Ramos (cell line): ENCODE measurements around the gene DTX1.
"Not testable (repeated sequence)": the region's sequence is repeated elsewhere in the genome, so short reads cannot be mapped to it uniquely, and the experiment has no call there.

Experiments
- in situ Hi-C: fragments of 300-500 bp; cut with MboI; formaldehyde crosslinking; loops from one replicate; pipeline ENCODE4 v1.14.3; 2022; ENCODE audit warnings: low sequenced_read_pairs; ENCODE audit not compliant: unreplicated experiment

DTX1 gene

GRCh38 chr12:113109872-113110599, 53.5 kb downstream of the DTX1 start:
- in situ Hi-C loops, result no loop called here

DNA sequence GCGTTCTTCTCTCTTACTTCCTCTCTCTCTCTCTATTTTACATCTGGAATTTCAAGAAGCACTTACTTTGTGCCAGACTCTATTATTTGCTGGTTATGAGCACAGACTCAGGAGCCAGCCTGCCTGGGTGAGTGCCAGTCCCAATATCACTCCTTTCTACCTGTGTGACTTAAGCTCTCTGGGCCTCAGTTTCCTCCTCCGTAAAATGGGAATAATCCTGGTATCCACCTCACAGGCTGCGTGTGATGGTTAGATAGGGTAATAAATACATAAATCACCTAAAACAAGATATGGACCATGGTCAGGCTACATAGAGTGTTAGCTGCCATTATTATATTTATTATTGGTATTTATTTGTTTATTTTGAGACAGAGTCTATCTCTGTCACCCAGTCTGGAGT, 54.7 kb downstream of the DTX1 start:
- in situ Hi-C loops, result no loop called here

DNA sequence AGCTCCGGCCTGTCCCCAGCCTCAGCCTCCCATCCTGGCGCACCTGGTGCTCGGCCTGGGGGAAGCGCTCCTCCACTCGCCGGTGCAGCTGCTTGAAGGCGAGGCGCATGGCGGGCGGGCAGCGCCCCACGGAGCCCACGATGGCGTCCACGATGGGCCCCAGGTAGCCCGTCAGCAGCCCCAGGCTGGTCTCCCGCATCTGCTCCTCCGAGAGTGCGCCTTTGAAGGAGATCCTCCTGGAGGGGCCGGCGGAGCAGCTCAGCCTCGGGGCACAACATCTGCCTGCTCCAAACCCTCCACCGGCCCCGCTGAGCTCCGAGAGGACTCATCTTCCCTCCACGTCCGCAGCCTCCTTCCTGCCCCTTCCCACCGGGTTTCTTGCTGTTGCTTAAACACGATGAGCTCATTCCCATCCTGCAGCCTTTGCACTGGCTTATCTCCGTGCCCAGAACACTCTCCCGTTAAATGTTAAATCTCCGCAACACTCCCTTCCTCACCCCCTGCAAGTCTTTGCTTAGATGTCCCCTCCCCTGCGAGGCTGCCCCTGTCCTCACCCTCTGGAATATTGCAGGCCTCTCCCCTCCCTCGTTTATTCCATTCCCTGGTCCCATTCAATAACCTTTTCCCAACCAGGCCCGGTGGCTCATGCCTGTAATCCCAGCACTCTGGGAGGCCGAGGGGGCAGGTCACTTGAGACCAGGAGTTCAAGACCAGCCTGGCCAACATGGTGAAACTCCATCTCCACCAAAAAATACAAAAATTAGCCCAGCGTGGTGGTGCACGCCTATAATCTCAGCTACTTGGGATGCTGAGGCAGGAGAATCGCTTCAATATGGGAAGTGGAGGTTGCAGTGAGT, 55.7 kb downstream of the DTX1 start:
- in situ Hi-C loops, result no loop called here

DNA sequence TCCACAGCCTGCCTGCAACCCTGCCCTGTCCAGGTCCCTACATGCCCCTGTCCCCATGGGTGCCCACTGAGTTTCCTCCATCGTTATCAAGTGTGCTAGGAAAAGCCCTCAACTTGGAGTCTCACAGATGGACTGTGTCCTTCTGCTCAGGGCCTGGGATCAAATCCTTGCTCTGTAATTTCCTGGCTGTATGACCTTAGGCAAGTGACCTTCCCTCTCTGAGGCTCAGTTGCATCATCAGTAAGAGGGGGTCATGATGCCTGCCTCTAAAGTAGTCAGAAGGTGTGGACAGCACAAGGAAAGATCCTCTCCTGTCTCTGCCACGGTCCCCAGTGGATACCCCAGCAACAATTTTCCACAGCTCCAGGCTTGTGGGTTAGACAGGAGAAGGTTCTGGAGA, 56.9 kb downstream of the DTX1 start:
- in situ Hi-C loops, result no loop called here

DNA sequence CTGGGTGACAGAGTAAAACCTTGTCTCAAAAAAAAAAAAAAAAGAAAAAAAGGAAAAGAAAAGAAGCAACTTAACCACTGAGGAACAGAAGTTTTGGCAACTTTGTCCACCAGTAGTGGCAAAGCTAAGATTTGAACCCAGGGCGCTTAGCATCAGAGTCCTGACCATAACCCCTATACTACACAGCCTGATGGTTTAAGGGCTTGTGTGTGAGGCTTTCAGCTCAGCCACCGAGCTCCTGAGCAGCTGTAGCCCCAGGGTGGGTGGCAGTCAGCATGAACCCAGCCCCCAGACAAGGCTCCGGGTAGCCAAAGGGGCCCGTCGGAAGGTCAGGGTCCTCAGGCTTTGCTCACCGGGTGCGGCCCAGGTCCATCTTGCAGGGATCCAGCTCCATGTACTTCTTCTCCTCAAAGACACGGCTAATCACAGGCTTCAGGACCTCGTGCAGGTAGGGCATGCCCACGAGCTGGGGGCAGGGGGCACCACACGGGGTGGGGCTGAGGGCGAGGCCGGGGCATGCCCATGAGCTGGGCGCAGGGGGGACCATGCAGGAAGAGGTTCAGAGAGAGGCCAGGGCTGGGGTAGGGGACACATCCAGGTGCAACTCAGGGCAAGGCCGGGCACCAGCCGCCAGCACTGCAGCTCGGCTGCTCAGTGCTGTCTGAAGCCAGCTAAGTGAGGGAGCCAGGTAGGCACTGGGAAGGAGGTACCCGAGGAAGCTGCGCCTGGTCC, 58.1 kb downstream of the DTX1 start:
- in situ Hi-C loops, result no loop called here

DNA sequence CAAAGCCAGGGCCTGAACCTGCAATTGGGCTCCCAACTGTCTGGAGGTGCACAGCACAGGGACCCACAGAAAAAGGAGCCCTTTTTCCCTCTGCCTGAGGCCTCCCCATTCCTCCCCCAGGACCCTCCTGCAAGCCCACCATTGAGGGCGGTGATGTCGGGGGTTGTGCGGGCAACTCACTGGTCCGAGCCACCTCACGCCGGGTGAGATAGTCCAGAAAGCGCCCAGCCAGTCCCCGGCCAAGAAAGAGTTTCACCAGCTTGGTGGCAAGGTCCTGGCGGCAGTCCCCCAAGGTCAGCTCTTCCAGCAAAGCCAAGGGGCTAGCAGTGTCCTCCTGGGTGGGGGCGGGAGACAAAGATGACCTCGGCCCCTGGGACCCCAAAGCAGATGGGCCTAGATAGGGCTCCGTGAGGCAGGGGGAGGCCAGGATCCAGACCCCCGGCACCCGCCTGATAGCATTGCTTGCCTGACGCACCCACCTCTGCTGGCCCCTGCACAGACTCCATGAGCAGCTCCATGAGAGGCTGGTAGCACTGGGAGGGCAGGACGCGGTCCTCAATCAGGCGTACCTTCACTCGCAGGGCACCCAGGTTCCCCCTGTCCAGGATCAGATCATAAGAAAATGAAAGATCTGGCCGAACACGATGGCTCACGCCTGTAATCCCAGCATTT, 59.1 kb downstream of the DTX1 start:
- in situ Hi-C loops, result no loop called here

DNA sequence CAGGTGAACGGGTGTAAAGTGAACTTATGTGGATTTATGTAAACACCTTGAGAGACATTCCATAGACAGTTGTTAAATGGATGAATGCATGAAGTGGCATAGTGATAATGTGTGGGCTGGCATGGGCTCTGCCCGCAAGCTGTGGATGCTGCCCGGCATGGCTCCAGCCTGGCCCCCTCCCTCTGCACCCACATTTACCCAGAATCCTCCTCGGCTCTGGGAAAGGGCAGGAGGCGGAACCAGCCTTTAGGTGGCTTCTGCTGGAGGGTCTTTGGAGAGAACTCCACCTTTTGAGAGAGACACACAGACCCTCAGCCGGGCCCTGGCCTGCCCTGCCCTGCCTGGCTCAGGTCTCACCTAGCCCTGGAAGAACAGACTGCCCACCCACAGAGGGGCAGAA, 60.3 kb downstream of the DTX1 start:
- in situ Hi-C loops, result no loop called here

DNA sequence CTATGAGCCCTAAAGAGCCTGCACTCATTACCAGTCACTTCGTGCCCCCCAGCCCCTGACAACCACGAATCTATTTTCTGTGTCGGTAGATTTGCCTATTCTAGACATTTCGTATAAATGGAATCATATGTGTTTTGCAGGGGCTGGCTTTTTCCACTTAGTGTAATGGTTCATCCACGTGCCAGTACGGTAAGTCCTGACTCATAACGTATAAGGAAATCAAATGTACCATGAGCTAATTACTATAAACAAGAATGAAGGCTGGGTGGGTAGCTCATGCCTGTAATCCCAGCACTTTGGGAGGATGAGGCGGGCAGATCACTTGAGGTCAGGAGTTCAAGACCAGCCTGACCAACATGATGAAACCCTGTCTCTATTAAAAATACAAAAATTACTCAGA, 61.2 kb downstream of the DTX1 start:
- in situ Hi-C loops, result not testable (repeated sequence)

DNA sequence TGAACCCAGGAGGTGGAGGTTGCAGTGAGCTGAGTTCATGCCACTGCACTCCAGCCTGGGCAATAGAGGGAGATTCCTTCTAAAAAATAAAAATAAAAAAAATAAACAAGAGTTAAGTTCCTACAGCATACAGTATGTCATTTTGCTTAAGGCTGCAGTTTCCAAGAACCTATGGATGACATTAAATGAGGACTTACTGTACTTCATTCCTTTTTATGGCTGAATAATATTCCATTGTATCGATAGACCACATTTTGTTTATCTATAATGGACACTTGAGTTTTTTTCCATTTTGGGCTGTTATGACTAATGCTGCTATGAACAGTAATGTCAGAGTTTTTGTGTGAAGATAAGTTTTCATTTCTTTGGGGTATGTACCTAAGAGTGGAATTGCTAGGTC, 61.6 kb downstream of the DTX1 start:
- in situ Hi-C loops, result no loop called here

- in situ Hi-C loops, result no loop called here
Measured at GRCh38 chr12:113119980-113120669, 63.6 kb downstream of the DTX1 start.

DNA sequence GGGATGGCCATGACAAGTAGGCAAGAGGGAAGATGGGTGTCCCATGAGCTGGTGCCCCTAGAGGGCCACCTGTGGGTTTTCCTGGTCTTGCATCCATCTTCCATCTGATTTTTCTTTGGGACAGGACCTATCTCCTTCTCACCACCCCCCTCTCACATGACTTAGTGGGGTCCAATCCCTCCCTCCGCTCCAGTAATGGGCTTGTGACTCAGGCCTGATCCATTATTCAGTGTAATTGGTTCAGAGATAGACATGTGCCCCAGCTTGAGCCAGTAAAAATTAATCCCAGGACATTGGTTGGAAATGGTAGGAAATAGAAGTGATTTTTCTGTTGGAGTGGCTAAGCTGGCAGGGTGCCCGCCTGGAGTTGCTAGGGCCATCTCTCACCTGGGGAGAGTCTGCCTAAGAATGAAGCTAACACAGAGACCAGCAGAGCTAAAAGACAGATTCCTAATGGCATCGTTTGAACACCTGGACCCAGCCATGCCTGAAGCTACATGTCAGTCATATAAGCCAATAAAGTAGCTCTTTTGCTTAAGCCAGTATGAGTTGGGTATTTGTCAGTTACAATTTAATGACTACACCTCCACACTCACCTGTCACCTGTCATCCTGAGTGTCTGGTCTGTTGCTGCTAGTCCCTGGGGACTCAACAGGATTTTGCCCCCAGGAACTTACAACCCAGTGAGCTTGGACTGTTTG, 64.3 kb downstream of the DTX1 start:
- in situ Hi-C loops, result no loop called here

GRCh38 chr12:113127791-113128199, 71.3 kb downstream of the DTX1 start:
- in situ Hi-C loops, result no loop called here

DNA sequence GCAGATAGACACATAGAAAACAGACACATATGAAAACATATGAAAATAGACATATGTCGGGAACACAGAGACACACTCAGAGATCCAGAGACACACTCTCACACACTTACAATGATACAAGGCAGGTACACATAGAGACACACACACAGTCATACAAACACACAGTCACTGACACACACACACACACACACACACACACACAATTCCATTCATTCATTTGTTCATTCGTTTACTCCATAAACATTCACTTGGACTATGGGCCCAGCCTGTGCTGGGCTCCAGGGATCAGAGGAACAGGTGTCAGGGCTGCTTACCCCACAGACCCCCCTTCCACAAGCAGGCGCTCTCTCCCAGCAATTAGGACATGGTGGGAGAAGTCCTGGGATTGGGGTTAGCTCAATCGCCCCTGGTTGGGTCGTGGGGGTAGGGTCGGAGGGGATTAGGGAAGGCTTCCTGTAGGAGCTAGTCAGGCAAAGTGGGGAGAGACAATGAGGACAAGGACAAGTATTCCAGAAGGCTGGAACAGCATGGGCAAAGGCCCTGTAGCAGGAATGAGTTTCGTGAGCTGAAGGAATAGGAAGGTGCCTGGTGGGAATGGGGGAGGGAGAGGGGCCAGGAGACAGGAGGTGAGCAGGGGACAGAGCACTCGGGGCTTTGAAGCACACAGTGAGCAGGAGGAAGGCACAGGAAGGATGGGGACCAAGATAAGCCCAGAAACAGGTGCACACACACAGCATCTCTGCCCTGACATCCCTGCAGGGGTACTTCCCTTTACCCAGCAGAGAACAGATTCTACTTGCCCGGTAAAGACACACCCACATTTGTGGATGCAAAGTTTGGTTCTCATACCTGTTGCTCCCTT, 72.5 kb downstream of the DTX1 start:
- in situ Hi-C loops, result no loop called here

GRCh38 chr12:113129664-113130456, 73.3 kb downstream of the DTX1 start:
- in situ Hi-C loops, result no loop called here

GRCh38 chr12:113130457-113131135, 74.1 kb downstream of the DTX1 start:
- in situ Hi-C loops, result no loop called here

- in situ Hi-C loops, result no loop called here
Measured at GRCh38 chr12:113131556-113131955, 75.0 kb downstream of the DTX1 start.

- in situ Hi-C loops, result no loop called here
Measured at GRCh38 chr12:113133036-113133435, 76.5 kb downstream of the DTX1 start.
